ENCODE results near the gene MACROD2.

The MACROD2 gene

DNA sequence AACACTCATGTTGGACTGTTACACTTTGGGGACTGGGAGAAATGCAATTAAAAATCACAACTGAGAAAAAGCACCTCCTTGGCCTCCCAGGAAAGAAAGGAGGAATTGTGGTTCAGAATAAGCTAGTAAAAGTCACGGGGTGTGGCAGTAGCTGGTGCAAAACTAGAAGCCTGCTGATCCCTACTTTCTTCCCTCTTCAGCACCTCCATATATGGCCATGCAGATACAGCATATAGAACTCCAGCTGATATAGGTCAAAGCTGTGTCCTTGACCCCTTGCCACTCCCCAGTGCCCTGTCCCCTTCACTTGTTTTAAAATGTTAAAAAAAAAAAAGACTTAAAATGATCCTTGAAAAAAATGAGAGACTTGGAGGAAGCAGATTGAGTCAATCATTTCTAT, 347.6 kb downstream of the MACROD2 start:
- no peak for FAIRE-seq

DNA sequence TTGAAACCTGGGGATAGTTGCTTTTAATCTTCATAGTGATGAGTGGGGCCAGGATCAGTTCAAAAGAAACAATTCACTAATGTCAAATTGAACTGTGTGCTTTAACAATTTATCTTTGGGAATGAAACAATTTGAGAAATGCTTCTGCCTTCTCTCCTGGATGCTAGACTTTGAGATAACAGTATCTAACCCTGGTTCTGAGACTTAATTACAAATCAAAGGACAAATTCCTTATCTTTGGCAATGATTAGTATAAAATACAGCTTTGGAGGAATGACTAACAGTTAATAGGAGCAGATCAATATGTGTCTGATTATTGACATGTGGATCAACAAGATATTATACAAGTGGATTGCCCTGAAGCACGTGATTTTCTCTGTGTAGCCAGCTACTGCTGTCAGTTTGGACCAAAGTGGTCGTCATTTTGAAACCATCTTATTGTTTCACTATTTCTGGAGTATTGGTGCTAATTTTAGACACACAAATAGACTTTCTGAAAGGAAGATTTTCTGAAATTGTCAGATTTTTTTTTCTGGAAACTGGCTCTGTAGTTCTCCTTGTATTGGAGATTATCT, 348.3 kb downstream of the MACROD2 start:
- FAIRE-seq, result no peak

DNA sequence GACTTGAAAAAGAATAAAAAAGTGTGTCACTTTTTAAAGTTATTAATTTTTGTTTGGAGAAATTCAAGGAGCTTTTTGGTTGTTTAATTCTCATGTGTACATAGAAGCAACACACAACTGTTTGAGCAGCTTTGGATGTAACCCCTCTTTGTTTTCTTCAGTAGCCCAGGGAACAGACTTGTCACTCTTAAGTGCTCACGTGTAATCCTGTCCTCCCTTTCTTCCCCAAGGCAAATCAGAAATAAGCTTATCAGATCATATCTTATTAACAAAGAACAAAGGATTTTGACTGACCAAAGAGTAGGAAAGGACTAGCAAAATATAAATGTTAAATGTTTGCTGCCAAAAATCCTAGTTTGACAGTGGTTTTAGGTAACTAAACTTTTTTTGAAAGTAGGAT, 349.4 kb downstream of the MACROD2 start:
- FAIRE-seq, result no peak

DNA sequence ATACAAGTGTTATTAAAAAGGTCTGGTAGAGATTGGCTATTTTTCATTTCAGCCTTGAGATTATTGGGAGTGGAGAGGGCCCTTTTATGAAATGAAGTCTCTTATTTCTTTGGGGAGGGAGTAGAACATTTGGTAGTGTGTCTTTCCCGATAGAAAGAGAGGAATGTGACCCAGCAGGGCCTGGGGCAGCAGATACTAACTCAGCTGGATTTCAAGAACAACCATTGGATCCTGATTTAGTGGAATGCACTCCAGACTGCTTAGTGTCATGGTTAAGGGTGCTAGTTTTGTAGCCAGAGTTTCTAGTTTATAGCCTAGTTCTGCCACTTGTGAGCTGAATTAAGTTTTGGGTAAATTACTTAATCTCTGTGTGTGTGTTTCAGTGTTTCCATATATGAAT, 360.5 kb downstream of the MACROD2 start:
- no peak for FAIRE-seq

DNA sequence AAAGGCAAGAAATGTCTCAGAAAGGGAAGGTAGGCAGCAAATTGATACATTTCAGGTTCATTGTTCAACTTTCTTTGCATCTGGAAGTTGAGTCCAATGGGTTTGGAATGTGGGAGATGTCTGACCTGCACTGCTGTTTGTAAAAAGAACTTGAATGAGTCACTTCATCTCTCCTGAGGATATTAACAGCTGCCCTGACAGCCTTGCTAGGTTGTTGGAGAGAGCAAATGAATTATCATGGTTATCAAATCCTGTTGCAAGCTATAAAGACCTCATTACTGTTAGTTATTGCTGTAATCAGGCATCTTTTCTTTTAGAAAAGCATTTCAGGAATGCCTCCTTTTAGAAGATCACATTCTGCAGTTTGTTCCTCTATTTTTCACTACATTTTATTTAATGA, 365.1 kb downstream of the MACROD2 start:
- FAIRE-seq, result no peak

DNA sequence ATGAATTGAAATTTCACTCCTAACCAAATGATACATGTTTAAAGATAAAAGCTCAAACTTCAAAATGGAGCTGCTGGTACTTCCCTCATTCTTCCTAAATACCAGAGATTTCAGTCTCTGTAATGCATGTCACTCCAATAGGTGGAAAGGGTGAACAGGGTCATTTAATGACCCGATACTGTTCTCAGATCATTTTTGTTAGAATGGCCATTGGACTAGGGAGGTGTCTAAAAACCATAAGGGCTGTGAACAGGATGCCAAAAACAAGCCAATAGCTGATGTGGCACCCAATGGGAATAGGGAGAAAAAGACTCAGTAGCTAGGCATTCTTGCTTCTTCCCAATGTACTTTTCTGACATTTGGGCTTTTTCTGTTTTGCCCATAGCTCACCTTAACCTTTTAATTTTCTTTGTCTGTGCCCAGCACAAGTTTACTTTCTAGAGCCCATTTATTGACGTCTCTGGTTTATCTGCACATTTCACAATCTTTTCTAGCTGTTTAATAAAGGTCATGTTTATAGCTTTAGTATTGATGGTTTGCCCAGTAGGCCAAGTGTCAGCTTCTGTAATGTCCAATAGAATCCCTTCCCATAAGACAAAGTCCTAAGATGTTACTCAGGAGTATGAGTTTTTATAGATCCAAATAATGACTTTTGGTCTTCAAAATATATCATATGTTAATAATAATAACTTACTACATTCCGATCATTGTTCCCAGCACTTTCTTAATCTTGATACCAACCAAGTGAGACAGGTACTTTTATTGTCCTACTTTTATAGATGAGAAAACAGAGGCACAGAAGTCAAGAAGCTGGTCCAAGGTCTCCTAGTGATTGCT, 366.4 kb downstream of the MACROD2 start:
- FAIRE-seq, result no peak

DNA sequence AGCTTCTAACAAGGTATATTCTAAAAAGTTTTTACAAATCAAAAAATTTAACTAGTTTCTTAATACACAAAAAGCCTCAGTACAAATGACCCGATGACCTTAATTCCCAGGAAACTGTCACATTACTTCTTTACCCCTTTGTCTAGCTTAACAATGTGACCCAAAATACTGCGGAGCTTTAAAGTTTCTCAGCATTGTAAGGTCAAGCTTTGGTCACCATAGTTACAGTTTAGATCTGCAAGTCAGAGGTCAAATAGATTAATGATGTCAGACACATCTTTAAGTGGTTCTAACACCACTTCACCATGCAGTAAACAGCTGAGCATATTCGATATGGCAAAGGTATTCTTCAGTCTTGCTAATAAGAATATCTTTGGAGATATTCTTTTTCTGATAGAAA, 378.9 kb downstream of the MACROD2 start:
- no peak for FAIRE-seq

DNA sequence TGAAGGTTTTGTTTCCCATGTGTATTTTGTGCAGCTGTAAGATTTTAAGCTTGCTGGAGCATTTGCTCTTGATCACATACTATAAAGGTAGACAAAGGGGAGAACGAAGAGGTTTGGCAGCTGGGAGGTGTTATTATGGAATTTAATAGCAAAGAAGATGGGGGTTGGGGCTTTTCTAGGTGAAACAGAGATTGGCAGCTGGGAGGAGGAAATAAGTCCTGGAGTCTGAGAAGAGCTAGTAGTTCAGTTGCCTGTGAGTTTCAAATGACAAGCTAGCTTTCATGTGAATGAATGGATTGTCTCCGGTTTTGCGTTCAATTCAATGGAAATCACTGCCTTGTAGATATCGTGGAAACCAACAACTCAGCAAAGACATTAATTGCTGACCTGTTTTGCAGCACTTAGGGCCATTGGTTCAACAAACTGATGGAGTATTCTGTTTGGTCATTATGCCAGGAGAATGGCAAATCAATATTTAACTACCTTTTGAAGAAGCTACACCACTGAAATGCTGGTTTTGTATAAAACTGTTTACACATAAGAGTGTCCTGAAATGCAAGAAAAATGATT, 380.2 kb downstream of the MACROD2 start:
- no peak for FAIRE-seq

DNA sequence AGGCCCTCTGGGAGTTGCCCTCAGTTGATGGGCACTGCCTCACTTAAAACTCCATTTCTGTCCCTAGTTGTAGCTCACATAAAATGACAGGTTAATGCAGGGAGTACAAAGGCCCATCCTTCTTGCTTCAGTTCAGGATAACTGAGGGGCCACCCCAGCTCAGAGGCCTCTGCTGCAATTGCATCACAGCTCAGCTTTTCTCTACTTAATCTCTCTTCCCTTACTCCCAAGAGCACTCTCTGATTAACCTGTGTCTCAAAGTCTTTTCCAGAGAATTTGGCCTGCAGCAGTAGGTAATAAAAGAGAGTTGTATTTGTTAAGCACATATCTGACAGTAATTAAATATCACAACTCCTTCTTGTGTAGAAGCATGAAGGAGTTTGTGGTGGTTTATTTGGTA, 383.0 kb downstream of the MACROD2 start:
- no peak for FAIRE-seq

DNA sequence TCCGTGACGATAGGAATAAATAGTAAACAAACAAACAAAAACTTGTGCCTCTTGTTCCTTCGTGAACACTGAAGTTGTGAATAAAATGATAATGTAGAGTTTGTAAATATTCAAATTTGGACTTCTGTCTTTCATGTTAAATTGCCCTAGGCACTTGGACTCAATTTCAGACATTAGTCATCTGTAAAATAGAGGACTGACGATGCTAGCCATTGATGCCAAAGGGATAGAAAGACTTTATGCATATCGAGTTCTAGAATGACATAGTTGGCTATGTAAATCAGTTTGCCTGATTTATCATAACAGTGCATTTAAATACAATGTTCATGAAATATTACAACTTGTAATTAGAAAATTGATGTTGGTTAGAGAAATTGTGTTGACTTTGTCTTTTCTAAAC, 388.0 kb downstream of the MACROD2 start:
- FAIRE-seq, result no peak

DNA sequence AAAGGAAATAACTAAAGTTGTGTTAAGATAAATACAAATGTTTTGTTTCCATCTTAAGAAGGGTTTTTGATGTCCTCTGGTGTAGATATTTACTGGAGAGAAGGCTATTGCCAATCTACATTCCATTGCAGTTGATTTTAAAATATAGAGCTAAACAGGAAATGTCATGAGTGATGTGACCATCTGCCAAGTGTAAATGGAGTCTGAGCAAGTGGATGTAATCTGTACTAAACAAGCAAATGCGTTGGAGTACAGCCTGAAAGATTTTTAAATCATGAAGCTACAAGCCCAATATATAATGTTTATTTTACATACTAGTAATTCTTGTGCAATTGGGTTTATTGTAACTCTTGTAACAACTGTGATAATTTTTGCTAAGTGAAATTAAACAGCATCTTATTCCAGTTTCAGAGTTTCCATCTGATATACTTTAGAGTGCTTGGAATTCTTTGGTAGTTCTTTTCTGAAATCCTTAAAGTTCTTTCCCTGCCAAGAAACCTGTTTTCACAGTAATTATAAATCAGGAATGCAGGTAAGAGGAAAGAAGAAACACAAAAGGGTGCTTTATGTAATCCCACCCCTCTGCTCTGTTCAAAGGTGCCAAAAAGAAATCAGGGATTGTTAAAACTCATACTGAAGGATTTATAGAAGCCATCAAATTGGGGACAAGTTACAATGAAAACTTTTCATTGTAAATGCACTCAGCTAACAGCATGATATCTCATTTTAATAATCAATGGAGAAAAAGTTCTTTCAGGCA, 389.3 kb downstream of the MACROD2 start:
- FAIRE-seq, result no peak

DNA sequence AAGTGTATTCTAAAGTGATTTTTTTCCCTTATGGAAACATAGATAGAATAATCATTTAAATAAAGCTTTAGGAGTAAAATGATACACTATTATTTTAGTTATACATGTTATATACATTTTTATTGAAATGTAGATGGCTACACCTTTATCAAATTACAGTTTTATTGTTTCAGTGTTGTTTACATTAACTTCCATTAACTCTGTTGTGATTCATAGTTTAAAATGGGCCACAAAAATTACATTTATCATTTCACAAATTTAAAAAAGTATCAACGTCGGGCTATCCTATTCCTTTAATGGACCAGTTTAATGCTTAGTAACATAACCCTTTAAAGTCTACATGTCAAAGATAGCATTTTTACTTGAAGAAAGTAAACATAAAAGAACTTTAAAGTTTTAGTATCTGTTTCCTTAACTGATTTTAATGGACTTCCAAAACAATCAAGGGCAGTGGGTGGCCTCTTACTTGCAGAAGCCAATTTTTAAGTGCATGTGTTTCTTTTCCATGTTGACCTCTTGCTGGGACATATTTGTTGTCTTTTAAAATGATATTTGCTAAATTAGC, 389.9 kb downstream of the MACROD2 start:
- no peak for FAIRE-seq

DNA sequence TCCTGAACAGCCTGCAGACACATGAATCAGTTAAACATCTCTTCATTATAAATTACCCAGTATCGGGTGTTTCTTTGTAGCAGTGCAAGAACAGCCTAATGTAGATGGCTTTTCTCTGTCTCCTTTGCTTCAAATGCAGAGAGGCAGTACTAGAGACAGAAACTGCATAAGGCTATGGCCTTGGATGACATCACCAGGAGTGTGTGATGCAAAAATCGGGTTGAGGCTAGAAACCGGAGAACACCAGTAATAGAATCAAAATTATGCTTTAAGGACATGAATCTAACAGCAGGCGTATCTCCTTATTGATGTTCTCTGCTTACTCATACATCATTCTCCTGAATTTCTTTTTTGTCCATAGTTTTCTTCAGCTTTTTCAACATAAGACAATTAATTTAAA, 391.4 kb downstream of the MACROD2 start:
- no peak for FAIRE-seq

DNA sequence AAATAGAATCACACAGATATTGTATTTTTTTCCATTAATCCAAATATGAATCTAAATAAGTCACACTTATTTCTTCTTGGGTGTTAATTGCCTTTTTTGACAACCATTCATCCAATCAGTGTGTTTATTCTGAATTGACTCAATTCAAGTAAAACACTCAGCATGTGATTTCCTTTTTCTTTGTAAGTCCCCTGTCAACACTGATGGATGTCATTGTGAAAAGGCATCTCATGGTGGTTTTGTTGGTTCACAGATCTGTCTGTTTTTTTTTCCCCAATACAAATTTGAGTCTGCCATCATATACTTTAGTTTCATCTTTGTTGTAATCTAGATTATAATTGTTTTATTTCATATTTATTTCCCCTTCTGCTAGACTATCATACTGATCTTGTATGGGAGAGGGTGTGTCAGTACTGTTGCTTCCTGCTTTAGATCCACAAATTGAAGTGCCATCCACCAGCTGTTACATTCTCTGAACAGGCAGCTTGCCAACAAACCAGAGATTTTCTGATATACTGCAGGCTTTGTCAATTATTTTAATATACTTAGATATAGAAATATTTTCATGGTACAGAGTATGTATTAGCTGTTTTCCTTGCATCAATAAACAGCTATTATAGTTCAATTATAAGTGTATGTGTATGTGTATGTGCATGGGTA, 406.3 kb downstream of the MACROD2 start:
- FAIRE-seq, result no peak

DNA sequence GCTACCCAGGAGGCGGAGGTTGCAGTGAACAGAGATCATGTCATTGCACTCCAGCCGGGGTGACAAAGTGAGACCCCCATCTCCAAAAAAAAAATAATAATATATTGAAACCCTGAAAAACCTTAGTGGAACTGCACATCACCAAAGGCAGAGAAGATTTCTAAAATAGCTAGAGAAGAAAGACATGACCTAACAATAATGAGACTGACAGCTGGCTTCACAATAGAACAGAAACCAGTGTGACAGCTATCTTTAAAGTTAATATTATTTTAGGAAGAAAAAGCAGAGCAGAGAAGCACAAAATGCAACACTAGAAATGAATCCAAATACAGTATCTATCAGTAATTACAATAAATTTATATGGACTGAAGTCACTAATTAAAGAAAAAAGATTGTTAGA, 409.2 kb downstream of the MACROD2 start:
- FAIRE-seq, result no peak

DNA sequence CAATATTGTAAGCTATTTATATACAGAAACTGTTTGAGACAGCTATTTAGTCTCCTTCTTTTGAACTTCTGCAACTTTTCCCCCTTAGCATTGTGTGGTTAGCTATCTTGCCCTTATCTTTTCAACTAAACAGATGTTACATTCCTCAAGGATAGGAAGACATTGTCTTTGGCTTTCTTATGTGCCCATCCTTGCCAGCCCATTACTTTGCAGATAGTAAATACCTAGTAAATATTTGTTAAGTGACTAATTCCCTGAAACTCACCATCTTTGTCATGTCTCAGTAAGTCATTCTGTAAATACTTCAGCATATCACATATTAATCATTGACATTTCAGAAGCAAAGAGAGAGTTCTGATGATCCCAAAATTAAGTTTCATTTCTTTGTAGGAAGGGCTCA, 411.2 kb downstream of the MACROD2 start:
- FAIRE-seq, result no peak

DNA sequence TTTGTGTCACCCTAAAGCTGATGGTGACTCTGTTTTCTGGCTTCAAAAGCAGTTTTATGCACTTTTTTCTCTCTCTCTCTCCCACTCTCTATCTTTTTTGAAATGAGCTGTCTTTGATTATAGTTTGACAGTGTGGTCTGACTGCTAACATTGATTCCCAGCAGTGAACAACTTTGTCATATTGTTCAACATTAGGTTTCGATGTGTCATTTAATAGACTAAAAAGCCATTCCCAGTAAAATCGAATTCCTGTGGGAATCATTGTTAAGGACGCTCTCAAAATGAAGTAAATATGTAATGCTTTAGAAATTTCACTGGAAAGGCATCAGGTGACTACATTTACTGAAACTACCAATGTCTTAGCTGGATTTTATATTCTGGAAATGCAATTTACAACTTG, 412.0 kb downstream of the MACROD2 start:
- no peak for FAIRE-seq

DNA sequence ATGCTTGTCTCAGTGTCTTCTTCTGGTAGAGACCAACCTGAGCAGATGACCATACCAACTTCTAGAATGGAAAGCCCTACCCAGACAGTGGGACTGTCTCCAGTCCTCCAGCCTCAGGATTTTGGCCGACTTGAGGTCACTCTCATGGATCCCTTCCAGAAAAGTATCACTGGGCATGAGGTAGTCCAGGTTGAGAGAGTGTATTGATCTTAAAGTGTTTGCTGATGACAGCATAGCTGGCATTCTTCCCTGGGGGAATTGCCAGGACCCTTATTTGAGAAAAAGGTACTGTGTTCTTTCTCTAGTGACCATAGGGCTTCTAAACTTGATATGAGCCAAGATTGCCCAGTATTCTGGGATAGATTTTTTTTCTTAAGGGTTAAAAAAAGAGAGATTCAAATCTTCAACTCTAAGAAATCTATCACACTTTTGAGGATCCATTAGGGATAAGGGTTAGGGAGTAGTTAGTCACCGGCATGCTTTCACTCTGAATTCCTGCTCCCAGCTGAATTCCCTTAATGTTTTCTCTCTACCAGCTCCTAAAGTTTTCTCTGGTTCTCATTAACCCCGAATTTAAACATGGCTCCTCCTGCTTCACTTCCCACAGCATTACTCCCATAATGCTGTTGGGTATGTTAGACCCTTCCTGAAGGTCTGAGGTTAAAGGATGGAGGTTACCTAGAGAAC, 415.7 kb downstream of the MACROD2 start:
- no peak for FAIRE-seq

DNA sequence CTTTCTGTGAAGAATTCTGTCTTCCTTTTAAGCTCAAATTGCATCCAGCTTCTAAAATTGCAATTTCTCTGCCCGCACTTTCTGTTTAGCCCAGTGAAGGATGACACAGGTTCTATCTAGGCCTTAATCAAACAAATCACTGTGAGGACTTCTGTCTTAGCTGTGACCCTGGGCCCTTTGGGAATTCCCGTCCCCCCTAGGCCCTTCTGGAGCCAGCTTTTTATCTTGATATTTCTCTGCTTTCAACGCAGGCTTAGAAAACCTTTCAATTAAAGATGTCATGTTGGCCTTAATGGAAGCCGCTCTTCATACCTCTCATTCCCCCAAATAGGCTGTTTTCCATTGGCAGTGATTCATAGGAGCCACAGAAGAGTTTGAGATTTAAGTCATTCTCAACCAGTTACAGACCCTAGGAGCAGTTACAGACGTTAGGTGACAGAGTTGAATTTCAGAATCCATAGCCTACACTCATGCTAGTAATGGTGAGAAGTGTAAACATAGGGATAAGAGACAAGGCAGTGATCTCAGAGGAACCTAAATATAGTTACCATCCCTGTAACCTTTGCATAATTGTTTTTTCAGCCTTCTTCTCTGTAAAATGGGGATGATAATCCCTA, 416.9 kb downstream of the MACROD2 start:
- FAIRE-seq, result no peak

DNA sequence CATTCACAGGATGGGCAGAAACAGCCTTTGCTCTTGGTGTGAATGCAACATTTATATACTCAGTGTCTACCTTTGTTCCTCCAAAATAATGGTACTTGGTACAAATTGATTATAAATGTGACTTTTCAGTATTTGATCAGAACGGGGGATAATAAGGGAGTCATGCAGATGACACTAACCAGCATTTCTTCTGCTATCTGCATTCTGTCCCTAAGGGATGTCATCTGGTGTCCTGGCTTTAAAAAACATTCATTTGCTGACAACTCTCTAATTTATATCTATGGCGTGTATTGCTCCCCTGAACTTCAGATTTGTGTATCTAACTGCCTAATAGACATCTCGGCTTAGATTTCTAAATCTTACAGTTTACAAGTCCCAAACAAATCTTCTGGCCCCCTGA, 418.5 kb downstream of the MACROD2 start:
- no peak for FAIRE-seq

DNA sequence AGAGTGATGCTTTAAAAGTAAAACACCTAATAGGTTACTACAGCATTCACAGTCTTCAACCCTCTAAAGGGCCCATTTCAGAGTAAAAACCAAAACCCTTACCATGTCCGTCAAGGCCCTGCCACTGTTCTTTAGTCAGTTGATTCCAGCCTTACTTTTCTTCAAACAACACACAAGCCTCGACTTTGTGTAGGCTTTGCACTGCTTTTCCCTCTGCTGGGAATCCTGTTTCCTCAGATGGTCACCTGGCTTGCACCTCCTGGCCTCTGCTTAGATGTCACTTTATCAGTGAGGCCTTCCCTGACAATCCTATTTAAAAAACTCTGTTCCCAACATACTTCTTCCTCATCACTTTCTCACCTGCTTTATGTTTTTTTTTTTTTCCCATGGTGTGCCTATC, 419.2 kb downstream of the MACROD2 start:
- FAIRE-seq, result no peak

DNA sequence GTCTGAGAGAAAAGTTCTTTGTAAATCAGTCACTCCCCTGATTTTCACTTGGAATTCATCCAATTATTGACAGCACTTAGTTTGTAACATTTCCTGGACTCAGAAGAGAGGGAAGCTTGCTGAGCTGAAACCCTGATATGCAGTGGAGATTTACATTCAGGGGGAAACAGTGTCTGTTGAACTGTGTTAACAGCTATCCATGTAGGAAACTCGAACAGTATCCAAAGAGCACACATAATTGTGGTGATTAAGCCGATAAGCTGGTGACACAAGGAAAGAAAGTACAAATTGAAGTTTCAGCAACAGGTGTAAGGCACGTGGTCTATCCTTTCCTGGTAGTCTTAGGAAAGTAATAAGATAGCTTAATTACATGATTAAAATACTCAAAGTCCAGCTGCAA, 420.2 kb downstream of the MACROD2 start:
- no peak for FAIRE-seq

All from G401.6 (cell line).